Left lung (tissue), 14 donors: ENCODE measurements around the gene AADACL4. TPM values are rescaled to one million over a fixed set of nuclear protein-coding genes. Genes with fewer than 3 reads are reported as not detected.

Experiments used
- ATAC-seq: fragments of 200-7000 bp; cut with Tn5 transposase; one replicate; pipeline ENCODE4 v1.9.1; 2020; ENCODE audit warnings: moderate library complexity
- DNase-seq, 4 donors: peaks; one replicate each; pipeline ENCODE4 v3.0.0-alpha.2; 2013 to 2020
- H3K27ac ChIP-seq, 2 donors: fragments of 200-600 bp; sonication (generic) in 1 of 2; one replicate each; pipeline versions ENCODE4 v1.5.0 to v1.8.0; 2020 to 2021
- H3K27me3 ChIP-seq, 2 donors: fragments of 200-600 bp; sonication (generic) in 1 of 2; one replicate each; pipeline versions ENCODE4 v1.5.0 to v1.8.0; 2020 to 2021
- H3K36me3 ChIP-seq, 2 donors: fragments of 200-600 bp; sonication (generic) in 1 of 2; one replicate each; pipeline versions ENCODE4 v1.5.0 to v1.8.0; 2020 to 2021
- H3K4me1 ChIP-seq, 2 donors: fragments of 200-600 bp; one replicate each; pipeline ENCODE4 v1.8.0; 2021
- H3K4me3 ChIP-seq, 2 donors: fragments of 200-600 bp; sonication (generic) in 1 of 2; one replicate each; pipeline versions ENCODE4 v1.5.0 to v1.8.0; 2020 to 2021; ENCODE audit warnings: mild to moderate bottlenecking in 1 of 2
- H3K9me3 ChIP-seq, 2 donors: fragments of 200-600 bp; sonication (generic) in 1 of 2; one replicate each; pipeline versions ENCODE4 v1.5.0 to v1.8.0; 2020 to 2021
- CTCF ChIP-seq, 2 donors: fragments of 200-600 bp; sonication (generic) in 1 of 2; IDR thresholded peaks; one replicate each; pipeline versions ENCODE4 v1.5.0 to v1.8.0; 2021; ENCODE audit warnings: antibody characterized with exemption in 2 of 2
- intact Hi-C, 2 donors: fragments of 100-400 bp; cut with DNase I; formaldehyde crosslinking; loops; one replicate each; pipeline versions ENCODE4 v1.11.2 to v1.14.2; 2022
- long read RNA-seq, 12 donors: library from polyadenylated mRNA in 2 of 12; unstranded in 2 of 12; transcript quantifications; one replicate each; pipeline ENCODE4 v2.0.0 and lab custom pipeline, GENCODE V29; 2019 to 2026
- polyA plus RNA-seq, 6 donors: library from polyadenylated mRNA; unstranded; fragments of 120-200 nt; gene quantifications; one replicate each; pipeline ENCODE4 v1.2.1, GENCODE V29; 2013; ENCODE audit not compliant: insufficient read length in 6 of 6
- total RNA-seq, 2 donors: library from RNA; stranded (reverse); fragmentation: NEBNext Ultra II Directional; extraction: Animal tissue kit (Norgen Biotek cat#: 25700); gene quantifications; one replicate each; pipeline ENCODE4 v1.2.1, GENCODE V29; 2021
- donor health status: DM: no; HTN: yes; CAD: no.
- donor health status: DM: no; HTN: no; CAD: no.

The AADACL4 gene
- total RNA-seq (not detected), polyA plus RNA-seq (under 1 TPM in 2 of 6 donors, not detected in 4; 0.10 to 0.11 TPM)
- long read RNA-seq, donor 1 = 0 reads
- long read RNA-seq, donor 2 = 0 reads
- long read RNA-seq, donor 3 = 0 reads
- long read RNA-seq, donor 4 = 0 reads
- long read RNA-seq, donor 5 = 0 reads
- long read RNA-seq, donor 6 = 0 reads
- long read RNA-seq, donor 7 = 0 reads
- long read RNA-seq, donor 8 = 0 reads
- long read RNA-seq, donor 9 = 0 reads
- long read RNA-seq, donor 10 = 0 reads
- long read RNA-seq, donor 11 = 0 reads
- long read RNA-seq, donor 12 = 0 reads

GRCh38 chr1:12643785-12644184 lies at the start of gene AADACL4:
Gene AADACL4 (plus strand): TSS chr1:12644085. CDS start chr1:12644547, 462 bp downstream.
- intact Hi-C loops = no loop called here
- no peak for TF ChIP-seq CTCF (IDR thresholded peaks at IDR 0.05)
- no peak for DNase-seq
- ATAC-seq = no peak
- no peaks in the 10 kb centered on the region for H3K4me1 ChIP-seq
- H3K27me3 ChIP-seq = no peaks in the 10 kb centered on the region
- peaks cover 4 to 29% of the 10 kb centered on the region in 2 donors for H3K9me3 ChIP-seq
- no peak within 1 kb of the TSS for H3K4me3 ChIP-seq
- H3K36me3 ChIP-seq = no peaks in the 10 kb centered on the region
- H3K27ac ChIP-seq = no peak within 1 kb of the TSS

DNA sequence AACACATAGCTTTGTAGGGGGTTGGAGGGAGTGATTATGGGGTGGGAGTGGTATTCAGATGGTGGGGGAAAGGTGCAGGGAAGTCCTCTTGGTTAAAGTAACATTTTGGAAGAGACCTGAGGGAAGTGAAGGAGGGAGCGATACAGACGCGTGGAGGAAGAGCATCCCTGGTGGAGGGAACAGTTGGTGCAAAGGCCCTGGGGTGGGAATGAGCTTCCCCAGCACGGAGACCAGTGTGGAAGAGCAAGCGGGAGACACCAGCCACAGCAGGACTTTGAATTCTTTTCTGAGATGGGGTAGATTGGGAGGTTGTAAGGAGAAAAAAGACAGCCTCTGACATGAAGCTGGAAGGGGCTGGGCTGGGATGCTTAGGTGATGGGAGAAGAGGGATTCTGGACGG lies 49.4 kb upstream of the AADACL4 start:
- H3K36me3 ChIP-seq = no peaks in the 10 kb centered on the region
- H3K4me3 ChIP-seq = no peak overlapping the region
- H3K27me3 ChIP-seq = peaks cover 0 to 19% of the 10 kb centered on the region in 2 donors
- H3K27ac ChIP-seq = peak overlapping the region in 1 of 2 donors; percentile 65
- no peaks in the 10 kb centered on the region for H3K9me3 ChIP-seq
- no peak for DNase-seq
- peaks cover 28 to 51% of the 10 kb centered on the region in 2 donors for H3K4me1 ChIP-seq
- ATAC-seq = no peak
- no peak for TF ChIP-seq CTCF (IDR thresholded peaks at IDR 0.05)
- intact Hi-C loops = no loop called here

GRCh38 chr1:12594966-12595756 lies 48.7 kb upstream of the AADACL4 start:
- ATAC-seq (peak; percentile 56), DNase-seq (peak; percentile 42 to 87 (median 78))
- Histone ChIP-seq H3K27ac (peak overlapping the region; percentile 78 to 86), H3K9me3 (no peaks in the 10 kb centered on the region), H3K27me3 (peaks cover 0 to 19% of the 10 kb centered on the region in 2 donors), H3K4me3 (peak overlapping the region in 1 of 2 donors; percentile 22), H3K36me3 (no peaks in the 10 kb centered on the region), H3K4me1 (peaks cover 28 to 58% of the 10 kb centered on the region in 2 donors)
- TF ChIP-seq CTCF (IDR thresholded peaks at IDR 0.05) = no peak
- intact Hi-C loops = no loop called here

DNA sequence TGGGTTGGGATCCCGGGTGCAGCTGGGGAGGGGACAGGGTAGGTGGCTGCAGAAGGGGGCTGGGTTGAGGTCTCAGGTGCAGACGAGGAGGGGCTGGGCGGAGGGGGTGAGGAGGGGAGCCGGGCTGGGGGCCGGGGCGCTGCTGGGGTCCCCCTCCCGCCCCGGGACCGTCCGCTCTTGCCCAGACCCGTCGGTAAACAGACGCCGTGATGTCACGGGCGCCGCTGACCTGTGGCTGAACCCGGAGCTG lies 48.2 kb upstream of the AADACL4 start:
- intact Hi-C loops = no loop called here
- DNase-seq (no peak), ATAC-seq (no peak)
- TF ChIP-seq CTCF (IDR thresholded peaks at IDR 0.05) = no peak
- no peaks in the 10 kb centered on the region for H3K9me3 ChIP-seq
- H3K36me3 ChIP-seq = no peaks in the 10 kb centered on the region
- peak overlapping the region in 1 of 2 donors; percentile 22 for H3K4me3 ChIP-seq
- peaks cover 0 to 19% of the 10 kb centered on the region in 2 donors for H3K27me3 ChIP-seq
- H3K27ac ChIP-seq = peak overlapping the region; percentile 78 to 86
- peaks cover 33 to 59% of the 10 kb centered on the region in 2 donors for H3K4me1 ChIP-seq
